HL-60/S4 (cell line): ENCODE results near the gene INTS3.

Experiments
- in situ Hi-C: fragments of 300-500 bp; cut with MboI; formaldehyde crosslinking; loops from 2 replicates; pipeline ENCODE4 v1.14.3; 2022; ENCODE audit warnings: low sequenced_read_pairs

The INTS3 gene

GRCh38 chr1:153727463-153728304 lies at the start of gene INTS3:
TSS of gene INTS3 (plus strand) at chr1:153728050. CDS start at chr1:153728635, 585 bp downstream.
- in situ Hi-C loops, result no loop called here

- in situ Hi-C loops, result loop anchor here (5.0 kb wide), 1 partner anchor 309 kb away; the partner anchor contains the start of gene RAB13
Measured at GRCh38 chr1:153678519-153679336, 49.1 kb upstream of the INTS3 start, which contains the start of gene NPR1. TSS of gene NPR1 (plus strand) at chr1:153678688. CDS start at chr1:153679109, 421 bp downstream.

- in situ Hi-C loops, result loop anchor here (5.0 kb wide), 1 partner anchor 308 kb away; the partner anchor contains the start of gene RAB13
Measured at GRCh38 chr1:153679337-153680119, 48.3 kb upstream of the INTS3 start.

GRCh38 chr1:153680120-153680403 lies 47.8 kb upstream of the INTS3 start:
- in situ Hi-C loops, result no loop called here

GRCh38 chr1:153682730-153683129 lies 45.1 kb upstream of the INTS3 start:
- in situ Hi-C loops, result no loop called here

- in situ Hi-C loops, result no loop called here
Measured at GRCh38 chr1:153683854-153684253, 44.0 kb upstream of the INTS3 start.

GRCh38 chr1:153684892-153685291 lies 43.0 kb upstream of the INTS3 start:
- in situ Hi-C loops, result no loop called here

- in situ Hi-C loops, result no loop called here
Measured at GRCh38 chr1:153685544-153686340, 42.1 kb upstream of the INTS3 start.

GRCh38 chr1:153687346-153688125 lies 40.3 kb upstream of the INTS3 start:
- in situ Hi-C loops, result no loop called here

GRCh38 chr1:153688276-153688675 lies 39.6 kb upstream of the INTS3 start:
- in situ Hi-C loops, result no loop called here

GRCh38 chr1:153688736-153689328 lies 39.0 kb upstream of the INTS3 start:
- in situ Hi-C loops, result no loop called here

GRCh38 chr1:153693466-153693865 lies 34.4 kb upstream of the INTS3 start:
- in situ Hi-C loops, result no loop called here

GRCh38 chr1:153696741-153697140 lies 31.1 kb upstream of the INTS3 start:
- in situ Hi-C loops, result no loop called here

- in situ Hi-C loops, result no loop called here
Measured at GRCh38 chr1:153697191-153698019, 30.4 kb upstream of the INTS3 start.

GRCh38 chr1:153698020-153698922 lies 29.6 kb upstream of the INTS3 start:
- in situ Hi-C loops, result no loop called here

GRCh38 chr1:153698923-153699714 lies 28.7 kb upstream of the INTS3 start:
- in situ Hi-C loops, result no loop called here
